HFF-Myc (cell line): ENCODE results near the gene ZNF516.
"Not testable (repeated sequence)": the region's sequence is repeated elsewhere in the genome, so short reads cannot be mapped to it uniquely, and the experiment has no call there.

Source experiments
- DNase-seq: peaks from one replicate; pipeline ENCODE4 v3.0.0-alpha.2; 2011; ENCODE audit warnings: low read depth; ENCODE audit errors: extremely low read depth
- H3K4me3 ChIP-seq: replicated peaks from 2 replicates; pipeline ENCODE4 v1.5.1; 2011; ENCODE audit warnings: low read depth, mild to moderate bottlenecking, control low read depth, low read length
- TF ChIP-seq, protein P1 (sequence below): IDR thresholded peaks from 2 replicates; pipeline ENCODE4 v1.5.1; 2012; ENCODE audit warnings: mild to moderate bottlenecking, low read depth, low read length, control low read depth; ENCODE audit errors: missing control alignments

ZNF516 gene

DNA sequence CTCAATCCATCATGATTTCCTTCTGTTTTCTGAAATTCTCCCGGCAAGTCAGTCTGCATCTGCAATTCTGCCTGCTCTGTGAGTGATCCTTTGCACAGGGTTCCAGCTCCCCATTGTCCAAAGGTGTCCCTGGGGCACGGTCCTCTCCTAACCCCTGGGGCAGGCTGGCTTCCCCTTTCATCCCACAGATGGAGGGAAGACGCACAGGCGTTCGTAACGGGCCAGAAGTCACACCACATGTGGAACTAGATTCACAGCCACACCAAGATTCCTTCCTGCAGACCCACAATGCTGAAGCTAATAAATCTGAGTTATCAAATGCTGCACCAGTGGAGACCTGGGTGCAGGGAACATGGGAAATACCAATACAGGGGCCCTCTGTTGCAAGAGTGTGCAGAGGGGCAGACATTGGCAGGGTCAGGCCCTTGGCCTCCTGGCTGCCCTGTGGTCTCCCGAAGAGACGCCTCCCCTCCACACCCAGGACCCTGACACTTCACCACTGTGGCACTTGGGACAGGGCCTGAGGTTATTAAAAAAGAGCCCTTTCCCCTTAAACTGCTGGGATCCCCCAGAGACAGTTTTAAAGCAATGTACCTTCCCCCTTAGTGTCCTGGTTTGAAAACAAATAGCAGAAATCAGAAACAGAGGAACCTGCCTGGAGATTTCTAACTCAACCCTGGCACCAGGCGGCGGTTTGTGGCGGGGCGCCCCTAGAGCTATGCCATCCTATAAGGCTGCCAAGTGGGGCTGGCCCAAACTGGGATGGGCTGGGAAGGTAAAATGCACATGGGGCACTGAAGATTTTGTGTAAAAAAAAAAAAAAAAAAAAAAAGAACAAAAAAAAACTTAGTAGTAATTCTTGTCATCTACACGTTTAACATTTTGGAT lies 15.4 kb downstream of the ZNF516 start:
- H3K4me3 ChIP-seq, result no peak overlapping the region
- TF ChIP-seq, protein P1, sequence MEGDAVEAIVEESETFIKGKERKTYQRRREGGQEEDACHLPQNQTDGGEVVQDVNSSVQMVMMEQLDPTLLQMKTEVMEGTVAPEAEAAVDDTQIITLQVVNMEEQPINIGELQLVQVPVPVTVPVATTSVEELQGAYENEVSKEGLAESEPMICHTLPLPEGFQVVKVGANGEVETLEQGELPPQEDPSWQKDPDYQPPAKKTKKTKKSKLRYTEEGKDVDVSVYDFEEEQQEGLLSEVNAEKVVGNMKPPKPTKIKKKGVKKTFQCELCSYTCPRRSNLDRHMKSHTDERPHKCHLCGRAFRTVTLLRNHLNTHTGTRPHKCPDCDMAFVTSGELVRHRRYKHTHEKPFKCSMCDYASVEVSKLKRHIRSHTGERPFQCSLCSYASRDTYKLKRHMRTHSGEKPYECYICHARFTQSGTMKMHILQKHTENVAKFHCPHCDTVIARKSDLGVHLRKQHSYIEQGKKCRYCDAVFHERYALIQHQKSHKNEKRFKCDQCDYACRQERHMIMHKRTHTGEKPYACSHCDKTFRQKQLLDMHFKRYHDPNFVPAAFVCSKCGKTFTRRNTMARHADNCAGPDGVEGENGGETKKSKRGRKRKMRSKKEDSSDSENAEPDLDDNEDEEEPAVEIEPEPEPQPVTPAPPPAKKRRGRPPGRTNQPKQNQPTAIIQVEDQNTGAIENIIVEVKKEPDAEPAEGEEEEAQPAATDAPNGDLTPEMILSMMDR, result no peak
- no peak for DNase-seq

DNA sequence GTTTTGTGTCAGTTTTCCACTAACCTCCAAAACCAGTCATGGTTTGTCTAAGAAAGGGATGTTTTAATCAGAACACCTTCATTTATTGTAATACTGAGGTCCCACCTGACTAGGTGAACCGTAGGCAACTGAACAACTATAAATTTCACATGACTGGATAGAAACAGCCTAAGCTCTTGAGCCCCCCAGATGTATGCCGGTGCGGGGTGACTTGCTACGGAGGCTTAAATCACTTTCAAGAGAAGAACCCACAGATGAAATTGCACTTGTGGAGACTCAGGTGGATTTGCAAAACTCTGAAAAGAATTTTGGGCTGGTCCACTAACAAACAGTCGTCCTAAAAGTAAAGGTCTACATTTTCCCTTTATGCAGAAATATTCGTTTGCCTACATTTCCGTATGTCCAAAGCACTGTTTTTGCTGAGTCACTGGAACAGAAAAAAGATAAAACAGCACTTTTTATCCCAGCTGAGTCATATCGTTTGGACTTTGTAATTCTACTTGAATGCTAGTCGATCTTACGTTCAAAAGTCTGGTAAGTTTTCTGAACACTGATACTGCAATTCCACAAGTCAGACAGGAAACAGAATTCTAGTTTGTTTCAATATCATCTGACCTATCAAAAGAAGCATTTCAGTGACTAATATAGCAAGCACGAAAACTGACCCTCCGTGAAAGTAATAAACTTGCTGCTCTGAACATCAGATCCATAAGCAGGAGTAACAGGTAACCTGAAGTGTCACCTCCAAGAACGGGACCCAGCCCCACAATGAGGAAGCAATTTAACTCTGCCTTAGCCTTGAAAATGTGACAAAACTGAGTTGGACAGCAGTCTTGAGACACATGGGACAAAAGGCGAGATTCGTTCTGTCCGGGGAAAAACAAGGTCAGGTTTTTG lies 18.1 kb downstream of the ZNF516 start:
- H3K4me3 ChIP-seq, result peak overlapping the region; percentile 35
- TF ChIP-seq, protein P1, result no peak
- peak; percentile 72 for DNase-seq

DNA sequence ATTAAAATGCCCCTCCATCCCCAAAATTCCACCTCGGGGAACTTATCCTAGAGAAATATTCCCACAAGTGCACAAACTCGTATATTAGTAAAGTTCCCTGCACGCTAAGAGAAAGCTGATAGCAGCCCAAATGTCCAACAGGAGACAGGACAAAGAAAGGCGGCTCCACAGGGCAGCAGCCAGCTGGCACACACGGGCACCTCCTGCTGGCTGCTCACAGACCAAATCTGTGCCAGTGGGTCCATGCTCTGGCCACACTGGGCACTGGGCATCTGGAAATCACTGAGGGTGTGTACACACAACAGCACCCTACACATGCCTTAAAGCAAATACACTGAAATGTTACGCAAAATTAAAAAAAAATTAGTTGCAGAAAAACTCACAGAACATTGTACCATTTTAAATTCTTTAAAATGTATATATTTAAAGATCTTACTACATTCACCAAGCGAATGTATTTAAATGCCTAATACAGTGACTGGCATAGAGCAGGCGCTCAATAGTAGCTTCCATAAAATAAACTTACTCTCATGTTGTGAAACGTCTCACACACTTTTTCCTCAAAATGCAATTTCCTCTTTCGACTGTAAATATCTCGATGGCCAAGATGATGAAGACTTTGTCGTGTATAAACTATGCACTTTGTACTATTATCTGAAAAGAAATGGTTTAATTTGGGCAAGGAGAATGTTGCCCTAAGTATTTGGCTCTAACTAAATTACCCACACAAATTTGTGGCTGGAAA lies 19.4 kb downstream of the ZNF516 start:
- DNase-seq, result no peak
- TF ChIP-seq, protein P1, result peak; percentile 24
- H3K4me3 ChIP-seq, result no peak overlapping the region

DNA sequence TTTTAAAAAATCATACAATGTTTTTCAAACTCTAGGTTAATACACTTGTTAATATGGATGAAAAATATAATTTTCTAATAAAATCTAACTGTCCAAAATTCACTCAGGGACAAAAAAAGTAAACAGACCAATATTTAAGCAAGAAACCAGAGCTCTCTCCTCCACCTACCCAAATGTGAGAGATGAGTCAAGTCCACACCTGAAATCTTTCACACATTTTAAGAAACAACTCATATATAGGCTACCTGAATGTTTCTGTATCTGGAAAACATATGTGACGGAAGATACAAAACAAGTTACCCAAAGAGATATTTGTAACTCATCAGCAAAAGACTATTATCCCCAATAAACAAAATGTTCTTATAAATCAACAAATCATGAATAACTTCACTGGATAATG lies 20.2 kb downstream of the ZNF516 start:
- H3K4me3 ChIP-seq, result no peak overlapping the region
- no peak for DNase-seq
- TF ChIP-seq, protein P1, result no peak

DNA sequence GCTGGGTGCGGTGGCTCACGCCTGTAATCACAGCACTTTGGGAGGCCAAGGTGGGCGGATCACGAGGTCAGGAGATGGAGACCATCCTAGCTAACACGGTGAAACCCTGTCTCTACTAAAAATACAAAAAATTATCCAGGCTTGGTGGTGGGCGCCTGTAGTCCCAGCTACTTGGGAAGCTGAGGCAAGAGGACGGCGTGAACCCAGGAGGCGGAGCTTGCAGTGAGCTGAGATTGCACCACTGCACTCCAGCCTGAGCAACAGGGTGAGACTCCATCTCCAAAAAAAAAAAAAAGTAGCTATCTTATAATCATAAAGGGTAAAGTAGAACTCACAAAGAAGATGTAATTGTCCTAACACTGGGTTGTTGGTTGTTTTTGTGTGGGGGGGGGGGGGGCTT lies 21.5 kb downstream of the ZNF516 start:
- DNase-seq, H3K4me3 ChIP-seq: not testable (repeated sequence)

DNA sequence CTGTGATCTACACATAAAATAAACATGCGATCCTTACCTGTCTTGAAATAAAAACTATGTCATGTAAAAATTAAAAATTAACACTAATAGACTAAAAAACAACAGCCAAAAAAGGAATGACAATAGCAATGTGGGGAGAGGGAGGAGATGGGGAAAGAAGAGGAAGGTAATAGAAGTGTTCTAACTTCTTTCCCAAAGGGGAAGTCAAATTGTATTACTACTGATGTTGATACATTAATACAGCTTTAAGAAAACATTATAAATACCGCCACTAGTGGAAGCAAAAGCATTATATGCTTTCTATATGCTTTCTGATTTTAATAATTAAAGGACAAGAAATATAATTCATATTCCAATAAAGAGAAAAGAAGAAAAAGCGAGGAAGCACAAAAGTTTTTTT lies 22.2 kb downstream of the ZNF516 start:
- no peak for DNase-seq

More for the DNA sequence above, 22.2 kb downstream of the ZNF516 start:
- TF ChIP-seq, protein P1, result no peak
- H3K4me3 ChIP-seq, result no peak overlapping the region
